Chondrocyte (in vitro differentiated cells): ENCODE measurements around the gene DDHD1. TPM values are rescaled to one million over a fixed set of nuclear protein-coding genes. Genes with fewer than 3 reads are reported as not detected.
A peak's percentile ranks its signal among the peaks of the same experiment; 100 is the strongest.

Experiments used
- DNase-seq: peaks from one replicate; pipeline ENCODE4 v3.0.0; 2021; ENCODE audit warnings: mixed read lengths, low spot score
- H3K27ac Mint-ChIP-seq: one replicate; pipeline ENCODE4 v1.8.0; 2021; ENCODE audit warnings: mild to moderate bottlenecking, moderate library complexity, mixed read lengths; ENCODE audit not compliant: unreplicated experiment
- H3K27me3 Mint-ChIP-seq: 2 replicates; pipeline ENCODE4 v1.8.0; 2021; ENCODE audit warnings: low read depth, mixed read lengths
- H3K36me3 Mint-ChIP-seq: 2 replicates; pipeline ENCODE4 v1.8.0; 2021; ENCODE audit warnings: low read depth, mixed read lengths
- H3K4me1 Mint-ChIP-seq: 2 replicates; pipeline ENCODE4 v1.8.0; 2021; ENCODE audit warnings: low read depth, mild to moderate bottlenecking, mixed read lengths
- H3K4me3 Mint-ChIP-seq: one replicate; pipeline ENCODE4 v1.8.0; 2021; ENCODE audit warnings: mild to moderate bottlenecking, moderate library complexity, mixed read lengths; ENCODE audit not compliant: unreplicated experiment
- H3K9me3 Mint-ChIP-seq: 2 replicates; pipeline ENCODE4 v1.8.0; 2021; ENCODE audit warnings: low read depth, mixed read lengths
- CTCF ChIP-seq: fragments of 200-600 bp; sonication (generic); IDR thresholded peaks from 2 replicates; pipeline ENCODE4 v1.5.0; 2021; ENCODE audit warnings: antibody characterized with exemption, mild to moderate bottlenecking, moderate library complexity
- total RNA-seq: library from RNA; stranded (reverse); gene quantifications from 3 replicates; pipeline ENCODE4 v1.2.1, GENCODE V29; 2021

The DDHD1 gene
- total RNA-seq, 1 donor from 2014 or later, result 12.9 TPM

GRCh38 chr14:53011053-53011462 lies 142.1 kb downstream of the DDHD1 start:
- Mint-ChIP-seq H3K9me3 (no peaks in the 10 kb centered on the region), H3K4me1 (peaks cover 36% of the 10 kb centered on the region), H3K4me3 (peak overlapping the region; percentile 8), H3K27me3 (no peaks in the 10 kb centered on the region), H3K36me3 (no peaks in the 10 kb centered on the region), H3K27ac (peak overlapping the region; percentile 86)
- peak; percentile 89 for DNase-seq
- TF ChIP-seq CTCF, result peak; percentile 22

GRCh38 chr14:53010193-53011040 lies 142.7 kb downstream of the DDHD1 start:
- peaks cover 33% of the 10 kb centered on the region for H3K4me1 Mint-ChIP-seq
- no peak overlapping the region for H3K4me3 Mint-ChIP-seq
- H3K36me3 Mint-ChIP-seq, result no peaks in the 10 kb centered on the region
- TF ChIP-seq CTCF, result no peak
- peak overlapping the region; percentile 86 for H3K27ac Mint-ChIP-seq
- DNase-seq, result no peak
- H3K9me3 Mint-ChIP-seq, result no peaks in the 10 kb centered on the region
- no peaks in the 10 kb centered on the region for H3K27me3 Mint-ChIP-seq

GRCh38 chr14:53006931-53007562 lies 146.1 kb downstream of the DDHD1 start:
- H3K4me1 Mint-ChIP-seq, result peaks cover 27% of the 10 kb centered on the region
- no peak overlapping the region for H3K4me3 Mint-ChIP-seq
- H3K27ac Mint-ChIP-seq, result no peak overlapping the region
- no peaks in the 10 kb centered on the region for H3K9me3 Mint-ChIP-seq
- TF ChIP-seq CTCF, result no peak
- no peaks in the 10 kb centered on the region for H3K27me3 Mint-ChIP-seq
- no peak for DNase-seq
- no peaks in the 10 kb centered on the region for H3K36me3 Mint-ChIP-seq

GRCh38 chr14:53004976-53005375 lies 148.1 kb downstream of the DDHD1 start:
- H3K36me3 Mint-ChIP-seq, result no peaks in the 10 kb centered on the region
- H3K4me1 Mint-ChIP-seq, result peaks cover 11% of the 10 kb centered on the region
- TF ChIP-seq CTCF, result no peak
- peak overlapping the region; percentile 36 for H3K27ac Mint-ChIP-seq
- no peaks in the 10 kb centered on the region for H3K27me3 Mint-ChIP-seq
- H3K4me3 Mint-ChIP-seq, result no peak overlapping the region
- no peak for DNase-seq
- no peaks in the 10 kb centered on the region for H3K9me3 Mint-ChIP-seq

GRCh38 chr14:53003776-53004175 lies 149.3 kb downstream of the DDHD1 start:
- H3K27ac Mint-ChIP-seq, result no peak overlapping the region

More at GRCh38 chr14:53003776-53004175, 149.3 kb downstream of the DDHD1 start:
- TF ChIP-seq CTCF, result no peak
- H3K4me1 Mint-ChIP-seq, result peaks cover 11% of the 10 kb centered on the region
- no peak for DNase-seq
- no peaks in the 10 kb centered on the region for H3K27me3 Mint-ChIP-seq
- H3K9me3 Mint-ChIP-seq, result no peaks in the 10 kb centered on the region
- H3K4me3 Mint-ChIP-seq, result no peak overlapping the region
- no peaks in the 10 kb centered on the region for H3K36me3 Mint-ChIP-seq
